H9 (cell line): ENCODE data around the gene FCHSD2. TPM values are rescaled to one million over a fixed set of nuclear protein-coding genes. Genes with fewer than 3 reads are reported as not detected.

Experiments
- DNase-seq: peaks from one replicate; pipeline ENCODE4 v3.0.0-alpha.2; 2017
- H2AFZ ChIP-seq: one replicate; pipeline ENCODE4 v1.6.1; 2013; ENCODE audit warnings: mild to moderate bottlenecking, low read length, control low read depth, moderate library complexity
- H2AK5ac ChIP-seq: 2 replicates; pipeline ENCODE4 v1.6.1; 2013; ENCODE audit warnings: low read length, control low read depth, mixed read lengths; ENCODE audit not compliant: insufficient read length
- H2BK120ac ChIP-seq: one replicate; pipeline ENCODE4 v1.6.1; 2013; ENCODE audit warnings: low read depth, mild to moderate bottlenecking, low read length, control low read depth, inconsistent platforms; ENCODE audit not compliant: poor library complexity, severe bottlenecking
- H2BK12ac ChIP-seq: 2 replicates; pipeline ENCODE4 v1.6.1; 2013; ENCODE audit warnings: low read length, control low read depth, mixed read lengths, low read depth; ENCODE audit not compliant: insufficient read length
- H2BK15ac ChIP-seq: 2 replicates; pipeline ENCODE4 v1.6.1; 2013; ENCODE audit warnings: low read depth, low read length, control low read depth
- H2BK20ac ChIP-seq: one replicate; pipeline ENCODE4 v1.6.1; 2013; ENCODE audit warnings: low read depth, mild to moderate bottlenecking, low read length, control low read depth, inconsistent platforms; ENCODE audit not compliant: poor library complexity, severe bottlenecking
- H2BK5ac ChIP-seq: 2 replicates; pipeline ENCODE4 v1.6.1; 2013; ENCODE audit warnings: low read length, control low read depth, mixed read lengths; ENCODE audit not compliant: insufficient read length
- H3K14ac ChIP-seq: 2 replicates; pipeline ENCODE4 v1.6.1; 2013; ENCODE audit warnings: low read length, control low read depth; ENCODE audit not compliant: insufficient read depth
- H3K18ac ChIP-seq: 2 replicates; pipeline ENCODE4 v1.6.1; 2013; ENCODE audit warnings: low read depth, mild to moderate bottlenecking, mixed read lengths, low read length, control low read depth; ENCODE audit not compliant: insufficient read length
- H3K23ac ChIP-seq: 2 replicates; pipeline ENCODE4 v1.6.1; 2013; ENCODE audit warnings: low read length, control low read depth, mixed read lengths, low read depth; ENCODE audit not compliant: insufficient read length
- H3K23me2 ChIP-seq: 2 replicates; pipeline ENCODE4 v1.6.1; 2013; ENCODE audit warnings: low read depth, mild to moderate bottlenecking, mixed read lengths, low read length, control low read depth; ENCODE audit not compliant: insufficient read length, poor library complexity, severe bottlenecking
- H3K27ac ChIP-seq: 2 replicates; pipeline ENCODE4 v1.5.1; 2013; ENCODE audit warnings: low read length, control low read depth, mixed read lengths, low read depth; ENCODE audit not compliant: insufficient read length
- H3K27me3 ChIP-seq: 2 replicates; pipeline ENCODE4 v1.6.1; 2013; ENCODE audit warnings: low read length, control low read depth, inconsistent platforms; ENCODE audit not compliant: insufficient read depth
- H3K4ac ChIP-seq: 2 replicates; pipeline ENCODE4 v1.6.1; 2013; ENCODE audit warnings: low read depth, mild to moderate bottlenecking, control low read depth, inconsistent platforms, low read length, moderate library complexity
- H3K4me1 ChIP-seq: 2 replicates; pipeline ENCODE4 v1.6.1; 2013; ENCODE audit warnings: low read length, control low read depth, inconsistent platforms; ENCODE audit not compliant: insufficient read depth
- H3K4me2 ChIP-seq: 2 replicates; pipeline ENCODE4 v1.6.1; 2013; ENCODE audit warnings: low read length, control low read depth, mixed read lengths; ENCODE audit not compliant: insufficient read length, insufficient read depth
- H3K56ac ChIP-seq: 2 replicates; pipeline ENCODE4 v1.6.1; 2013; ENCODE audit warnings: low read depth, mild to moderate bottlenecking, mixed read lengths, low read length, control low read depth; ENCODE audit not compliant: insufficient read length
- H3K79me1 ChIP-seq: 2 replicates; pipeline ENCODE4 v1.6.1; 2013; ENCODE audit warnings: low read depth, mild to moderate bottlenecking, moderate library complexity, low read length, control low read depth, inconsistent platforms; ENCODE audit not compliant: insufficient read depth, poor library complexity, severe bottlenecking
- H3K79me2 ChIP-seq: 2 replicates; pipeline ENCODE4 v1.6.1; 2013; ENCODE audit warnings: low read length, control low read depth, inconsistent platforms; ENCODE audit not compliant: insufficient read depth
- H3K9ac ChIP-seq: 2 replicates; pipeline ENCODE4 v1.6.1; 2013; ENCODE audit warnings: low read length, control low read depth, mixed read lengths; ENCODE audit not compliant: insufficient read length; ENCODE audit errors: extremely low read depth
- H3K9me3 ChIP-seq: one replicate; pipeline ENCODE4 v1.6.1; 2013; ENCODE audit warnings: low read depth, low read length, inconsistent platforms; ENCODE audit not compliant: control insufficient read depth
- H3T11ph ChIP-seq: one replicate; pipeline ENCODE4 v1.6.1; 2013; ENCODE audit warnings: mild to moderate bottlenecking, low read length, control low read depth, inconsistent platforms
- H4K20me1 ChIP-seq: one replicate; pipeline ENCODE4 v1.6.1; 2013; ENCODE audit not compliant: control insufficient read depth, insufficient read length, insufficient read depth
- H4K5ac ChIP-seq: 2 replicates; pipeline ENCODE4 v1.6.1; 2013; ENCODE audit warnings: low read depth, mild to moderate bottlenecking, mixed read lengths, low read length, control low read depth; ENCODE audit not compliant: insufficient read length
- H4K8ac ChIP-seq: replicated peaks from 2 replicates; pipeline ENCODE4 v1.6.1; 2013; ENCODE audit warnings: low read length, control low read depth, mixed read lengths, low read depth; ENCODE audit not compliant: insufficient read length
- H4K91ac ChIP-seq: 2 replicates; pipeline ENCODE4 v1.6.1; 2013; ENCODE audit warnings: low read depth, mild to moderate bottlenecking, moderate library complexity, mixed read lengths, low read length, control low read depth; ENCODE audit not compliant: insufficient read length
- H3K27ac Mint-ChIP-seq, 3 experiments: 2 replicates in 2 of 3; 3 replicates in 1 of 3; pipeline ENCODE4 v1.8.0; 2020 to 2021; ENCODE audit warnings: mixed read lengths in 3 of 3, mild to moderate bottlenecking in 1 of 3, moderate library complexity in 1 of 3
- H3K27me3 Mint-ChIP-seq: 2 replicates; pipeline ENCODE4 v1.8.0; 2021; ENCODE audit warnings: low read depth, mild to moderate bottlenecking, moderate library complexity, mixed read lengths
- H3K36me3 Mint-ChIP-seq, 3 experiments: 2 replicates in 2 of 3; 3 replicates in 1 of 3; pipeline ENCODE4 v1.8.0; 2020 to 2021; ENCODE audit warnings: low read depth in 3 of 3, mixed read lengths in 3 of 3; ENCODE audit not compliant: insufficient read depth in 1 of 3
- H3K4me1 Mint-ChIP-seq, 2 experiments: 2 replicates each; pipeline ENCODE4 v1.8.0; 2020; ENCODE audit warnings: mixed read lengths in 2 of 2
- H3K4me3 Mint-ChIP-seq, 2 experiments: 2 replicates in 1 of 2; 3 replicates in 1 of 2; pipeline ENCODE4 v1.8.0; 2020 to 2021; ENCODE audit warnings: mild to moderate bottlenecking in 2 of 2, mixed read lengths in 2 of 2, moderate library complexity in 1 of 2
- H3K9me3 Mint-ChIP-seq, 2 experiments: 2 replicates in 1 of 2; 3 replicates in 1 of 2; pipeline ENCODE4 v1.8.0; 2020; ENCODE audit warnings: mild to moderate bottlenecking in 2 of 2, mixed read lengths in 2 of 2, moderate library complexity in 1 of 2
- CTCF ChIP-seq: fragments of 200-600 bp; sonication (generic); conservative IDR thresholded peaks from 3 replicates; pipeline ENCODE4 v1.8.0; 2021; ENCODE audit warnings: antibody characterized with exemption, mild to moderate bottlenecking
- WGBS: extraction: QIAGEN DNeasy Blood & Tissue Kit; methylation state at CpG from one replicate; pipeline ENCODE4 v1.1.7; 2013; ENCODE audit warnings: missing lambda C conversion rate, low lambda C conversion rate, mixed read lengths; ENCODE audit not compliant: insufficient read length; ENCODE audit errors: extremely low coverage; 5-methylcytosine and 5-hydroxymethylcytosine counted together
- total RNA-seq: library from RNA; stranded (reverse); gene quantifications from 2 replicates; pipeline ENCODE4 v1.2.1, GENCODE V29; 2021

Gene FCHSD2
- total RNA-seq, 1 experiment from 2014 or later: 17.8 TPM

GRCh38 chr11:73106347-73106746 is 35.8 kb downstream of the FCHSD2 start:
- Histone ChIP-seq H2BK120ac (no peak overlapping the region), H2BK5ac (no peak overlapping the region), H3K9me3 (no peaks in the 10 kb centered on the region), H3K56ac (no peak overlapping the region), H2BK15ac (no peak overlapping the region), H2BK20ac (no peak overlapping the region), H4K20me1 (no peaks in the 10 kb centered on the region), H3K4me2 (no peak overlapping the region), H3K18ac (no peak overlapping the region), H4K8ac (no peak overlapping the region), H4K91ac (no peak overlapping the region), H2AK5ac (no peak overlapping the region), H3K9ac (no peak overlapping the region), H2BK12ac (no peak overlapping the region), H3K79me1 (no peaks in the 10 kb centered on the region), H3T11ph (no peak overlapping the region), H4K5ac (no peak overlapping the region), H3K4me1 (no peaks in the 10 kb centered on the region), H2AFZ (no peak overlapping the region), H3K79me2 (no peaks in the 10 kb centered on the region), H3K23me2 (no peaks in the 10 kb centered on the region), H3K27me3 (no peaks in the 10 kb centered on the region), H3K27ac (no peak overlapping the region), H3K4ac (no peak overlapping the region), H3K23ac (no peak overlapping the region), H3K14ac (no peak overlapping the region)
- no CpG with 5 or more reads among the region's 1 CpG for WGBS
- TF ChIP-seq CTCF: no peak
- H3K4me1 Mint-ChIP-seq: peaks cover 0 to under 1% of the 10 kb centered on the region in 2 experiments; a peak in 1 of 4 replicates
- no peak for DNase-seq
- no peak overlapping the region for H3K4me3 Mint-ChIP-seq
- peaks cover 0 to 16% (median 0%) of the 10 kb centered on the region in 3 experiments; a peak in 3 of 7 replicates for H3K36me3 Mint-ChIP-seq
- no peak overlapping the region for H3K27ac Mint-ChIP-seq
- peaks cover 9 to 16% of the 10 kb centered on the region in 2 experiments; a peak in 4 of 5 replicates for H3K9me3 Mint-ChIP-seq
- no peaks in the 10 kb centered on the region for H3K27me3 Mint-ChIP-seq
